ENCODE results near the gene ELMO3. TPM values are rescaled to one million over a fixed set of nuclear protein-coding genes. Genes with fewer than 3 reads are reported as not detected.

Gene ELMO3
- total RNA-seq, 2 donors from 2014 or later, result 3.6 to 13.9 TPM

GRCh38 chr16:67158637-67159600 is 40.0 kb upstream of the ELMO3 start:
- no peaks in the 10 kb centered on the region for H3K36me3 Mint-ChIP-seq
- H3K27me3 Mint-ChIP-seq, result peaks cover 0 to 4% of the 10 kb centered on the region in 2 donors
- peaks cover 27 to 40% of the 10 kb centered on the region in 2 donors for H3K4me1 Mint-ChIP-seq (ENCODE audit: low read depth in 2 of 2)
- peak; percentile 93 for DNase-seq (ENCODE audit: low spot score)
- H3K4me3 Mint-ChIP-seq, result peak overlapping the region; percentile 92
- no peaks in the 10 kb centered on the region for H3K9me3 Mint-ChIP-seq
- peak; percentile 65 to 79 for ATAC-seq
- peak overlapping the region; percentile 98 to 99 for H3K27ac Mint-ChIP-seq

GRCh38 chr16:67161595-67162058 is 37.3 kb upstream of the ELMO3 start:
- DNase-seq (ENCODE audit: low spot score), result no peak
- no peaks in the 10 kb centered on the region for H3K9me3 Mint-ChIP-seq
- peaks cover 27 to 45% of the 10 kb centered on the region in 2 donors for H3K4me1 Mint-ChIP-seq (ENCODE audit: low read depth in 2 of 2)
- no peak for ATAC-seq
- H3K36me3 Mint-ChIP-seq, result no peaks in the 10 kb centered on the region
- no peak overlapping the region for H3K4me3 Mint-ChIP-seq
- peaks cover 5 to 9% of the 10 kb centered on the region in 2 donors for H3K27me3 Mint-ChIP-seq
- no peak overlapping the region for H3K27ac Mint-ChIP-seq

DNA sequence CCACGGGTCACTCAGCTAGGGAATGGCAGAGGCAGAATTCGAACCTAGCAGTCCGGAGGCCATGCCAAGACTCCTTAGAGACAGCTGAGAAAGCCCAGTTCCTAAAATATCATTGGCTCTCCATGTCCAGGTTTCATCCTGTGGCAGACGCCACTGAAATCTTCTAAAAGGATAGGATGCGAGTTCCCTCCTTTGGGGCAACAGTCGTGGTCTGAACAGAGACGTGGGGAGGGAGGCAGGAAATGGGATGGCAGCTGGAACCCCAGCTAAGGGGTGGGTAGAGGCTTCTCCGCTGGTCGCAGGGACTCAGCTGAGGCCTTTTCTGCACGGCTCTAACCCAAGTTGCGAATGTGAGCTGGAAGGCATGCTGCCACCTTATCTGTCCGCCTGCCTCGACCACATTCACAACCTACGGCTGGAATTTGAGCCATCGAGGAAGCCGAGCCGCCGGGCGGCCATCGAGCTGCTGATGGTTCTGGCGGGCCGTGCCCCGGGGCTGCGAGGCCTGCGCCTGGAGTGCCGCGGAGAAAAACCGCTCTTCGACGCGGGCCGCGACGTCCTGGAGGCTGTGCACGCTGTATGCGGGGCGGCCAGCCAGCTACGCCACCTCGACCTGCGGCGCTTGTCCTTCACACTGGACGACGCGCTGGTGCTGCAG is 36.3 kb upstream of the ELMO3 start:
- DNase-seq (ENCODE audit: low spot score) (no peak), ATAC-seq (no peak)
- H3K4me3 Mint-ChIP-seq, result no peak overlapping the region
- no peaks in the 10 kb centered on the region for H3K9me3 Mint-ChIP-seq
- peaks cover 18 to 36% of the 10 kb centered on the region in 2 donors for H3K4me1 Mint-ChIP-seq (ENCODE audit: low read depth in 2 of 2)
- H3K36me3 Mint-ChIP-seq, result no peaks in the 10 kb centered on the region
- H3K27ac Mint-ChIP-seq, result no peak overlapping the region
- peaks cover 9 to 12% of the 10 kb centered on the region in 2 donors for H3K27me3 Mint-ChIP-seq

DNA sequence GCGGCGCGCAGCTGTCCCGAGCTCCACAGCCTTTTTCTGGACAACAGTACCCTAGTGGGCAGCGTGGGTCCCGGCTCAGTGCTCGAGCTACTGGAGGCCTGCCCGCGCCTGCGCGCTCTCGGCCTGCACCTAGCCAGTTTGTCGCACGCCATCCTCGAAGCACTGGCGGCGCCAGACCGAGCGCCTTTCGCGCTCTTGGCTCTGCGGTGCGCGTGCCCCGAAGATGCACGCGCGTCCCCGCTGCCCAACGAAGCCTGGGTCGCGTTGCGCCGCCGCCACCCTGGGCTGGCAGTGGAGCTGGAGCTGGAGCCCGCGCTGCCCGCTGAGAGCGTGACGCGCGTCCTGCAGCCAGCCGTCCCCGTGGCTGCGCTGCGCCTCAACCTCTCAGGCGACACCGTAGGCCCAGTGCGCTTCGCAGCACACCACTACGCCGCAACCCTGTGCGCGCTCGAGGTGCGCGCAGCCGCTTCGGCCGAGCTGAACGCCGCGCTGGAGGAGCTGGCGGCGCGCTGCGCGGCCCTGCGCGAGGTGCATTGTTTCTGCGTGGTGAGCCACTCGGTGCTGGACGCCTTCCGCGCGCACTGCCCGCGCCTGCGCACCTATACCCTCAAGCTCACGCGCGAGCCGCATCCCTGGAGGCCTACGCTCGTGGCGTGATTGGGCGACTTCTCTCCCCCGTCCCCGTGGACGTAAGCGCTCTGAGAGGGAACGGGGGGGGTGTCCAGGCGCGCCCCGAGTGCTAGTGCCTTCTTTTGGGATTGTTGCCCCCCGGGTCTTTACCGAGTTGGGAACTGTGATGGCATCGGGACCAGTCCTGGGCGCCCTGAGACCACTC is 35.5 kb upstream of the ELMO3 start:
- DNase-seq (ENCODE audit: low spot score) (no peak), ATAC-seq (no peak)
- Mint-ChIP-seq H3K9me3 (no peaks in the 10 kb centered on the region), H3K27ac (no peak overlapping the region), H3K36me3 (no peaks in the 10 kb centered on the region), H3K4me3 (peak overlapping the region; percentile 44), H3K27me3 (peaks cover 14 to 15% of the 10 kb centered on the region in 2 donors), H3K4me1 (ENCODE audit: low read depth in 2 of 2) (peaks cover 11 to 29% of the 10 kb centered on the region in 2 donors)

- peaks cover 16 to 18% of the 10 kb centered on the region in 2 donors for H3K27me3 Mint-ChIP-seq
- H3K27ac Mint-ChIP-seq, result no peak overlapping the region
- ATAC-seq (no peak), DNase-seq (ENCODE audit: low spot score) (no peak)
- no peaks in the 10 kb centered on the region for H3K36me3 Mint-ChIP-seq
- peak overlapping the region; percentile 44 for H3K4me3 Mint-ChIP-seq
- peaks cover 5 to 23% of the 10 kb centered on the region in 2 donors for H3K4me1 Mint-ChIP-seq (ENCODE audit: low read depth in 2 of 2)
- H3K9me3 Mint-ChIP-seq, result no peaks in the 10 kb centered on the region
These were observed 34.9 kb upstream of the ELMO3 start for GRCh38 chr16:67163999-67164558.

DNA sequence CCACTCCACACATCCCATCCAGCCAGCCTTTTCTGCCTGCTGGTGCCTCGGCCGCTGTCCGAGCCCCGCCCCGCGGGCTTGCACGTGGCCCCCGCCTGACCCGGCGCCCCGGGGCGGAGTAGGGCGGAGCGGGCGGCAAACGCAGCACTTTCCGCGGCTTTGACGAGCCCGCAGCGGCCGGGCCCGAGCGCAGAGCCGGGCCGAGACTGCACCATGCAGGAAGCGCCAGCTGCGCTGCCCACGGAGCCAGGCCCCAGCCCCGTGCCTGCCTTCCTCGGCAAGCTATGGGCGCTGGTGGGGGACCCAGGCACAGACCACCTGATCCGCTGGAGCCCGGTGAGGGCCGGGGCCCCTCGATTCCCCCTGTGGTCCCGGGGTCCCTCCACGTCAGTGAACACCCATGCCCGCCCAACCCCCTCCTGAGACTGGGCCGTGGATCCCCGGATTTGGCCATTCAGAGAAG is 34.3 kb upstream of the ELMO3 start, which contains the start of gene HSF4:
TSS of gene HSF4 (plus strand) at position 147 of the 463 bp plus-strand sequence. CDS start at position 214, 67 bp downstream.
- Mint-ChIP-seq H3K9me3 (no peaks in the 10 kb centered on the region), H3K4me1 (ENCODE audit: low read depth in 2 of 2) (peaks cover 5 to 24% of the 10 kb centered on the region in 2 donors), H3K4me3 (peak within 1 kb of the TSS; percentile 44), H3K36me3 (no peaks in the 10 kb centered on the region), H3K27ac (no peak within 1 kb of the TSS), H3K27me3 (peaks cover 16 to 18% of the 10 kb centered on the region in 2 donors)
- DNase-seq (ENCODE audit: low spot score) (no peak), ATAC-seq (no peak)

- no peaks in the 10 kb centered on the region for H3K36me3 Mint-ChIP-seq
- peaks cover 19 to 24% of the 10 kb centered on the region in 2 donors for H3K27me3 Mint-ChIP-seq
- H3K9me3 Mint-ChIP-seq, result no peaks in the 10 kb centered on the region
- peaks cover 11 to 30% of the 10 kb centered on the region in 2 donors for H3K4me1 Mint-ChIP-seq (ENCODE audit: low read depth in 2 of 2)
- H3K27ac Mint-ChIP-seq, result no peak overlapping the region
- DNase-seq (ENCODE audit: low spot score) (no peak), ATAC-seq (no peak)
- H3K4me3 Mint-ChIP-seq, result peak overlapping the region; percentile 32
These were observed 33.5 kb upstream of the ELMO3 start for GRCh38 chr16:67165121-67166078.

DNA sequence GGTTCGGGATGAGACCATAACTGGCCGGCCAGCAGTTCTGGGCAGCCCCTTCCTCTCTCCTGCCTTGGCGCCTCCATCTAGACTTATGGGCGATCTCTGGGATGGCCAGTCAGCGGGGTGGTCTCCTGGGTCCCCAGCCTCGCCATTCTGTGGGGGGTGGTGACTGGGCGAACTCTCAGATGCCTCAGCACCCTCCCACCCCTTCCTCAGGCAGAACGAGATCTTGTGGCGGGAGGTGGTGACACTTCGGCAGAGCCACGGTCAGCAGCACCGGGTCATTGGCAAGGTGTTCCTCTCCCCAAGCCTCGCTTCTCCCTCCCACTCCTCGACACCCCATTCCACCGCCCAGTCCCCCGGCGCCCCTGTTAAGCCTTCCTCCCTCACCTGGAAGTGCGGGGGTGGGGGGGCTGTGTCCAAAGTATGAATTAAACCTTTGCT is 32.8 kb upstream of the ELMO3 start:
- peaks cover 12 to 28% of the 10 kb centered on the region in 2 donors for H3K4me1 Mint-ChIP-seq (ENCODE audit: low read depth in 2 of 2)
- H3K27me3 Mint-ChIP-seq, result peaks cover 21 to 28% of the 10 kb centered on the region in 2 donors
- ATAC-seq, result no peak

DNA sequence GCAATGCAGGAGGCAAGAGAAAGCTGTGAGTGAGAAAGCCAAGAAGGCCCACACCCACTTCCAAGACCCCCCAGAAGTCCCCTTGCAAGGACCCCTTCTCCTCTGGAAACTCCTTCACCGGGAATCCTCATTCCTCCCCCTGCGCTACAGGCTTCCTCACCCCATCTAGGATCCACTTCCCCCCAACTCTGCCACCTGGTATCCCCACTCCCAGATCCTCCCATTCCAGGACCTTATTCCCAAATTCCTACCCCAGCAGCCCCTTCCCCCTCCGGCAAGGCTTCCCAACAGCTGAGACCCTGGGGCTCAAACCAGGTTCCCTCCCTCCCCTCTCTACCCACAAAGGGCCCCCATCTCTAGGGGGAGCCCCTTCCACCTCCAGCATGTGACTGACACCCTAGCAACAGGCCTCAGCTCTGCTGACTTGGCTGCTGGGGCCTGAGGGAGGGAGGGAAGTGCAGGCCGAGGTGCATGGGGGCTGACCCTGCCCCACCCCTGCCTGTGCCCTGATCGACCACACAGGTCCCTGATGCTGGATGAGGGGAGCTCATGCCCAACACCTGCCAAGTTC is 32.2 kb upstream of the ELMO3 start:
- peaks cover 16 to 32% of the 10 kb centered on the region in 2 donors for H3K4me1 Mint-ChIP-seq (ENCODE audit: low read depth in 2 of 2)
- ATAC-seq (no peak), DNase-seq (ENCODE audit: low spot score) (no peak)
- no peak overlapping the region for H3K4me3 Mint-ChIP-seq
- no peak overlapping the region for H3K27ac Mint-ChIP-seq
- peaks cover 26 to 34% of the 10 kb centered on the region in 2 donors for H3K27me3 Mint-ChIP-seq
- no peaks in the 10 kb centered on the region for H3K36me3 Mint-ChIP-seq
- no peaks in the 10 kb centered on the region for H3K9me3 Mint-ChIP-seq

More for the DNA sequence above, 32.8 kb upstream of the ELMO3 start:
- H3K36me3 Mint-ChIP-seq, result no peaks in the 10 kb centered on the region
- H3K9me3 Mint-ChIP-seq, result no peaks in the 10 kb centered on the region
- H3K4me3 Mint-ChIP-seq, result no peak overlapping the region
- H3K27ac Mint-ChIP-seq, result no peak overlapping the region
- DNase-seq (ENCODE audit: low spot score), result no peak

GRCh38 chr16:67167588-67167987 is 31.3 kb upstream of the ELMO3 start:
- H3K27me3 Mint-ChIP-seq, result peaks cover 27 to 38% of the 10 kb centered on the region in 2 donors
- no peak overlapping the region for H3K4me3 Mint-ChIP-seq
- H3K27ac Mint-ChIP-seq, result no peak overlapping the region
- H3K9me3 Mint-ChIP-seq, result no peaks in the 10 kb centered on the region
- ATAC-seq (no peak), DNase-seq (ENCODE audit: low spot score) (no peak)
- no peaks in the 10 kb centered on the region for H3K36me3 Mint-ChIP-seq
- H3K4me1 Mint-ChIP-seq (ENCODE audit: low read depth in 2 of 2), result peaks cover 20 to 35% of the 10 kb centered on the region in 2 donors

DNA sequence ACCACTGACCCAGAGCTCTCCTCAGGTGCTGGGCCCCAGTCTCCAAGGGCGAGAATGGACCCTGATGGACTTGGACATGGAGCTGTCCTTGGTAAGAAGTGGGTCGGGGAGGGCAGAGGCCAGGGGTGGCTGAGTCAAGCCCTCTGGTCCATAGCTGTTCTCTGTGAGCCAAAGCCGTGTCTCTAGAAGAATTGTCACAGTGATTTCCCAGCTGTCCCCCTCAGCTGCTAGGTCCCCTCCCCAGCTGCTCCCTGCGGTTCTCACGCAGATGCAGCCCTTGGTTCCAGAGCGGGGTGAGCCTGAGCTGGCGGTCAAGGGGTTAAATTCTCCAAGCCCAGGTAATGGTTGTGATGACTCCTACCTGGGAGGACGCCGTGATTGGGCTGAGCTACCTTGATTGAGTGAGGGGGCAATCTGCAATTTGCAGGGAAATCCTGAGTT is 29.9 kb upstream of the ELMO3 start:
- Mint-ChIP-seq H3K36me3 (no peaks in the 10 kb centered on the region), H3K27ac (no peak overlapping the region), H3K9me3 (no peaks in the 10 kb centered on the region), H3K4me3 (no peak overlapping the region), H3K4me1 (ENCODE audit: low read depth in 2 of 2) (peaks cover 32 to 46% of the 10 kb centered on the region in 2 donors), H3K27me3 (peaks cover 33 to 38% of the 10 kb centered on the region in 2 donors)
- DNase-seq (ENCODE audit: low spot score), result no peak
- no peak for ATAC-seq
